Stimulated activated CD8-positive, alpha-beta memory T cell treated with anti-CD3 and anti-CD28 coated beads, Interleukin-7, amount 100 ng/mL, for 24 hours (primary cell): Measurements from ENCODE around the gene TTLL5.

Experiments
- DNase-seq: peaks from one replicate; pipeline ENCODE4 v3.0.0-alpha.2; 2020; ENCODE audit warnings: low read depth

Gene TTLL5

DNA sequence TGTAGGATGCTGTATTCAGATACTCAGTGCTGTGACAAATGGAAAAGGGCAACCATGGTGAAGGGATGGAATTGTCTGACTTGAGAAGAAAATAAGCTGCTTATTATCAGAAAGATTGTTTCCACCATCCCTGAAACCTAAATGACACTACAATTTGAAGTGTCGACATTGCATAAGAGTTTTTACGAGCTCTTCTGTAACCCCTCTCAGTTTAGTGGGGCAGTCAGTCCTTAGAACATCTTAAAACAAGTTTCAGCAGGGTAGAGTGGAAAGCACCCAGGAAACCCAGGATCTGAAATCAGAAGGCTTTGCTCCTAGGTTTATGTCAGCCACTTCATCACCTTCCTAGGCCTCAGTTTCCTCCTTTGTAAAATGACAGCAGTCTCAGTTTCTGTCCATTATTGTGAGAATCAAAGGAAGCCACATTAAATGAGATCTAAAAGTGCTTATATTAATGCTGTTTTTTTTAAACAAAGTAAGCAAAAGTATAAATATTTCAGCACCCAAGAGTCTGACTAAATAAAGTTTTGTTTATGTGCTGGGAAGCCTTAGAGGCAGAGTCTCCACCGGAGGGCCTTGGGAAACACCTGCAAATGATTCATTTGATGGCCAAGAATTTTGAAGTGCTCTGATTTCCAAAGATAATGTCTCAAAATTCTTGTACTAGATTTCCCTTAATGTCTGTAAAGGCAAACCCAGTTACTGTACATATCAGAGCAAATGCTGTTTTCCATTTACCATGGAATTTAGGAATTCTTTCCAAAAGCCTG is 326.3 kb downstream of the TTLL5 start:
- DNase-seq: no peak

DNA sequence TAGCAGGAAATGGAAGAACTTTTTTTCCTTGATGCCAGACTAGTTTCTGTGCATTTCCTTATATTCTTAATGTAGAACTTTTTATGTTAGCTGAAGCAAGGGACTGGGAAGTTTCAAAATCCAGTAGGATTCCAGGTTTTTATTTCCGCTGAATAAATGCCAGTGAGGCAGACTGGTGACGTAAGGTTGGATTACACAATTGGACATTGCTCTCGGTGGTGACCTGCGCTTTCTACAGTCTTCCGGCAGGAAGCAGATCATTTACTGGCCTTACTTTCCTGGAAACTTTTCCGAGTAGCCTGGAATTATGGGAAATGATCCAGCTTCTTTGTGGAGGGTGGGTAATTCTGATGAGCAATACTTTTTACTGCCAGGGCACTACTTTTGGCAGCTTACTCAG is 328.1 kb downstream of the TTLL5 start:
- no peak for DNase-seq

DNA sequence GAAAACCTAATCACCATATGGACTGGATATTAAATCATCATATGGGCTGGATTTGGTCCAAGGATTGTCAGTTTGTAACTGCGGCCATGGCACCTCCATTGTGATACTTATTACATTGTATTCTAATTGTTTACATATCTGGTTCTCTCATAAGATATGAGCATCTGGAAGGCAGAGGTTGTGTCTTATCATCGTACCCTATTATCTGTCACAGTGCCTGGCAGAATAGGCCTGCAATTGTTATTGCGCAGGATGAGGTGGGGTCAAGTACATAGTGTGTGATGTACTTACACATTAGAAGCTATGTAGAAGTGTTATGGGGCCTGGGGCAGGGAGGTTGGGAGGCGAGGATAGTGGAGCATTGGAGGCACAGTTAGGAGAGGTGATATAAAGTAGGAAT is 329.3 kb downstream of the TTLL5 start:
- no peak for DNase-seq

DNA sequence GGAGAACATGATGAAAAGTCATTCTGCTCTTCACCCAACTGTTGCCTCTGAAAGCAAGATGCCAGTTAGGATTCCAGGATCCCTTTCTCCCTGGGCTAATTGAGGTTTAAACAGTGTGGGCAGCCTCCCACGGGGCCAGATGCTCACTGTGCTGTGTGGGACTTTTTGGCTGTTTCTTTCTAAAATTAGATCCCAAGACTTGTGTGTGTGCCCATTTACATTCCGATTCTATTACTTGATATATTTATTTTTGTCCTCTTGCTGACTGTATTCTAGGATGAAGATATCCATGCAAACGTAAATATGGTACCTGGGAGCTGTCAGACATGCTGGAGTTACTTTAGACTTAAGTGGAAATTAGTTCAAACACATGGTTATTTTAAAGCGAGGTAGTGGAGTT is 330.7 kb downstream of the TTLL5 start:
- DNase-seq: no peak

DNA sequence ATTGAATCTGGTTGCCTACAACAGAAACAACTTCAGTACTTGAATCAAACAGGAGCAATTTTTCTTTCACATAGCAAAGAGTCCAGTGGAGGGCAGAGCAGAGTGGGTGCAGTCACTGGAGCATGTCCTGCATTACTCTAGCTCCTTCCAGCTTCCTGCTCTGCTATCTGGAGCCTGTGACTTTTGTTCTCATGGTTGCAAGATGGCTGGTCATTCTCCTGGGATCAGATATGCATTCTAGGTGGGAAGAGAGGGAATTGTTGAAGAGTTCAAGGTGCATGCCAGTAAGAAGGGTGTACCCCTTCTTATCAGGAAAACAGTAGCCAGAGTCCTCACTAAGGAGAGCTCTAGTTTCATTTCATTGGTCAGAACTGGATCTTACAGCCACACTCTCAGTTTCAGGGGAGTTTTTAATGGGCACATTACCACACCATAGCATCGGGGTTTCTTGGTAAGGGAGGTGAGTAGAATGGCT is 332.6 kb downstream of the TTLL5 start:
- DNase-seq: no peak

DNA sequence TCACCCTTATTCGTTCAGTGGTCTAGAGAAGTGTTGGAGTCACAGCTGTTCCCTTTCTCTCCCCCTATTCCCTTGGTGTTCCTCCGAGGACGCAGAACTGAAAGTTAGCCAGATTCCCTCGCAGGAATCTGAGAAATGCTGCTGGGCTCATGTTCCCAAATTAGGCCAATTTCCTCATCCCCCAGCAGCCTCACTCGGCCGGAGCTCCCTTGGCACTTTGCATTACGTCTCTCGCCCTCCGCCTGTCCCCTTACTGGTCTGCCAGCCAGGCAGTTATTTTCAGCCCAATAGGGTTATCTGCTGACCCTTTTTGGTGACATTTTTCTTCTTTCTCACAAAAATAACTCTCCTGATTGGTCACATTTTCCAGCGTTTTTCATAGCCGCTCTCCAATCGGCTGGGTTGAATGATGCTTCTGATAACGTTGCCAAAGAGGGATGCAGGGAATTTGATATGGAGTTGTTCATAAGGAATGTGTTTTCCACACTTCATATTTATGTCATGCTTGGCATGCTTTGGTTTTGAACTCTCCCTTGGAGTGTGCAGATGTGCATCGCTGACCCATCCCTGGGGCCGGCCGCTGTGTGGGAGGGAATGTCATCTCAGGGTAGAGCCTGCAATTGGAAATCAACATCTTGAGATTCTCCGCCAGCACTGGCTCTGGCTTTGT is 334.5 kb downstream of the TTLL5 start:
- no peak for DNase-seq

DNA sequence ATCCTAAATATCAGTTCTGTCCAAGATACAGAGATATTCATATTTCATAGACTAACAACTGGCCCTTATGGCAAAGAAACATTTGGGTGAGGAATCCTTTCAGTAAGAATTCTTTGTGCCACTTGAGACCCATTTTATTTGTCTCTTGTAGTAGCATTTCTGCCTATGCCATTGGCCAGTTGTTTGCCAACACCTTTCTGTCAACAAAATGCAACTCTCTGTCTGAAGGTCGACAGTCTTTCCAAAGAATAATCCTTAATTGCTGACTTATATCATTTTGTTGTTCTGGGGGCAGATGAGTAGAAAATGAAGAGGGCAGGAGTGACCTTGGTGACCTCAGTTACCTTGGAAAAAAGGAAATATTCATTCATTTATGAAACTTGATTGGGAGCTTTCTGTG is 335.4 kb downstream of the TTLL5 start:
- DNase-seq: no peak

DNA sequence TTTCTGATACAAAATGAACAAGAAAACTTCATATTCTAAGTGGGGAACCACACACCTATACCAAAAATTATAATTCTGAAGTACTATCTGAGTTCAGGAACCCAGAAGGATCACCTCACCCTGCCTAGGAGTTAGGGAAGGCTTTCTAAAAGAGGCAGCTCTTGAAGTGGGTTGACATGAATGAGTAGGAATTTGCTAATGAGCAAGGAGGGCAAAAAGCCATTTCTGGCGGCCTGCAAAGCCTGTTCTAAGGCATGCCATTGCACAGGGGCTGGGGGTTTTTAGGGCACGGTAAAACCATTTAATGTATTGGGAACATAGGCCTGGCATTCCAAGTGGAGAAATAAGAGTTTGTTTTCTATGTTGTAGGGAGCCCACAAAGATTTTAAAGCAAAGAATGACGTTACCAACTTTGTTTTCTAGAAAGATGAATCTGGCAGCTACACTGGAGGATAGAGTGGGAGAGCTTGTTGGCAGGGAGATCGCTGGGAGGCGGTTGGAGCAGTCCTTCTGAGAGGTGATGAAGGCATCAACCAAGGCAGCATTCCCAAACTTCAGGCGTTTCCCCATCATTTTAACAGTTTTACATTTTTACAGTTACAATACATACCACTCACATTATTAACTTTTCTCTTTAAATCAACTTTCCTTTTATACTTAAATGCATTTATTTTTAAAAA is 338.6 kb downstream of the TTLL5 start:
- DNase-seq: no peak

DNA sequence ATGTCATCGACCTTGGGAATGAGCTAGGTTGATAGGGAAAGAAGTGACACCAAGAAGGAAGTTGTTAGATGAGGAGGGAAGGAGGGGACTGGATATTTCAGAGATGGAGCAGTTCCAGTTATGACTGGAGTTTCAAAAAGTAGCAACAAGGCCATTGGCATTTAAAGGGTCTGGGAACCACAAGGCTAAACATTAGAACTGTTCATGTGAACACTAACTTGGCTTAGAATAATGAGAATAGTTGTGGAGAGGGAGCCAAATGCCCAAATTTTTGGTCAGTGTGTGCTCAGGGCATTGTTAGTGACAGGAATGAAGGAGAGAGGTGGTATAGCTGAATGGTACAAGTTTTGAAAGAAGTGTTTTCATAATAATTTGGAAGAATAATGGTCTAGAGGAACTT is 341.3 kb downstream of the TTLL5 start:
- DNase-seq: no peak
